HG02798 (cell line): Measurements from ENCODE around the gene CCDC85A.

Experiments used
- ATAC-seq: cut with Tn5 transposase; IDR thresholded peaks from one replicate; pipeline ENCODE4 v1.9.1; 2021; ENCODE audit warnings: mild to moderate bottlenecking; ENCODE audit not compliant: unreplicated experiment, poor library complexity

Gene CCDC85A

DNA sequence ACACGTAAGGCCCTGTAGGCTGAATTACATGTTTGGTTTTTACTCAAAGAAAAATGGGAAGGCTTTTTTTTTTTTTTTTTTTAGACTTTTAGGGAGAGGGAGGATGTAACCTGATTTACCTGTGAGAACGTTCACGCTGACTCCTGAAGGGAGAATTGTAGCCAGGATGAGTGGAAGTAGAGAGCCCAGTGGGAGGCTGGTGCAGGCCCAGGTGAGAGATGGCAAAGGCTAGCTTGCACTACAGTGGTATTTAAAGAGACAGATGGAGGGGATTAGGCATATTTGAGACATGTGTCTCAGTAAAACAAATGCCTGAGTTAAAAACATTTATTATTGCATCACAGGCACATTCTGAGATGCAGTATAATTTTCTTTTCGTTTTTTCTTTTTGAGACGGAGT is 107.9 kb downstream of the CCDC85A start:
- no peak for ATAC-seq

DNA sequence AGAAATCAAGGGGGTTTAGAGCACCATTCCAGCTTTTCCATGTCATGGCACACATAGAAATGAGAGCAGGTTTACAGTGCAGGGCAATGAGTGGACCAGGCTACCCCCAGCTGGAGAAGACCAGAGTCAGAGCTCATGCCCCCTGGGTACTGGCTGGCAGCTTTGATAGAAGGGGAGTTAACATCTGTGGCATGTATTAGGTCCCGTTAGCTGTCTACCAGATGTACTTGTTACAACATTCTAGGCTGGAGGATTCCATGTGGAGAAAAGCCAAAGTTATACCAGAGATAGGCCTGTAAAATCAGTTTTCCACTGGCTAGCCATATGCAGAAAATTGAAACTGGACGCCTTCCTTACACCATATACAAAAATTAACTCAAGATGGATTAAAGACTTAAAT is 109.2 kb downstream of the CCDC85A start:
- ATAC-seq, result no peak

DNA sequence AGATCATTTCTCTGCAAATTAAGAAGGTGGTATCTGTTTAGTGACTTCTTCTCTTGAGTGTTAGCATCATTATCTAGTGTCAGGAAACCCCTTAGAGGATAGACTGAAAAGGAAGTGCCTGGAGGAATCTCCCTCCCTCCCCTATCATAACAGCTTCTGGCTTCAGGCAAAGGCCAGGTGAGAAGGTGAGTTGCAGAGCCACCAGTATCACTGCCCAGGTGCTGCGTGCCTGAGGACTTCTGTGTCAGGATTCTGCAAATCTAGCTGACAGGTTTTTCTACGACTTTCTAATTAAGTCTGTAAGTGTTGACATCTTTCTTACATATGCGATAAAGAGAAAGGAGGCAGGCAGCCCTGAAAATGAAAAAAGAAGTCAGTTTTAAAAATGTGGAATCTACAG is 111.9 kb downstream of the CCDC85A start:
- no peak for ATAC-seq

DNA sequence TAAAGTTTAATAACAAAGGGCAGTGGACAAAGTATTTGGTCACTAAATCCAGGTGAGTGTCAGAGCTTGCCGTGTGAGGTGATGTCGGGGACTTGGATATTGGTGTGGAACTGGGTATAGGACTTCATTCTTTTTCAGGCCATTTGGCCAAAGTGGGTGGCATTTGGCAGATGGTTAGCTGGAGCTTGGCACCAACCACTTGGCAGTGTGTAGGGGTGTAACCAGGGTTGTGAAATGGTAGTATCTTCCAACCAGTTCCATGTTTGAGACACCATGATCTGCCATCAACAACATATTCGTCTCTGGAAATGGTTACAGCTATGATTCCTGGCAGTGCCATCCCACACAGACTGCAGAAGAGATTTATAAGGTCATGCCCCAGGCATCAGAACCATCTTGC is 113.9 kb downstream of the CCDC85A start:
- ATAC-seq, result no peak

DNA sequence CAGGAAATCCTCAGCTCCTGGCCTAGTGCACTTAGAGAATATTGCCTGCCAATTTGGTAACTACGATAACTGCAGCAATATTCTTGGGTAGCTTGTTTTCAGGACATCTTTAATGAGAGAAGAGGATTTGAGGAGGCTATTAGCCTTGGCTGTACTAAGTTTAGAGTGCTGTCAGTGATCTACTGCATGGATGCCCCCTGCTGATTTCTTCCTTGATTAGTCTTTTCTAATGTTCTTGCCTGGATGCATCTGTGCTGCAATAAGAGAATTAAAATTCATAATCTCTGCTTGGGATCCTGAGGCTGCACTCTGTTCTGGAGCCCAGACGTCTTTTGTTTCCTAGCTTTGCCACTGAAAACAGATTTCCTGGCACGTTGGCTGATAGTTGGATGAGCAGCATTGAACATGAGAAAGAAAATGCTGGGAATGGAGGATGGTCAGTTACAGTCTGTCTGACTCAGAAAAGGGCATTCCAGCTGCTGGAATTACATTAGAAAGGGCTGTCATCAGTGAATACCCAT is 115.4 kb downstream of the CCDC85A start:
- no peak for ATAC-seq

DNA sequence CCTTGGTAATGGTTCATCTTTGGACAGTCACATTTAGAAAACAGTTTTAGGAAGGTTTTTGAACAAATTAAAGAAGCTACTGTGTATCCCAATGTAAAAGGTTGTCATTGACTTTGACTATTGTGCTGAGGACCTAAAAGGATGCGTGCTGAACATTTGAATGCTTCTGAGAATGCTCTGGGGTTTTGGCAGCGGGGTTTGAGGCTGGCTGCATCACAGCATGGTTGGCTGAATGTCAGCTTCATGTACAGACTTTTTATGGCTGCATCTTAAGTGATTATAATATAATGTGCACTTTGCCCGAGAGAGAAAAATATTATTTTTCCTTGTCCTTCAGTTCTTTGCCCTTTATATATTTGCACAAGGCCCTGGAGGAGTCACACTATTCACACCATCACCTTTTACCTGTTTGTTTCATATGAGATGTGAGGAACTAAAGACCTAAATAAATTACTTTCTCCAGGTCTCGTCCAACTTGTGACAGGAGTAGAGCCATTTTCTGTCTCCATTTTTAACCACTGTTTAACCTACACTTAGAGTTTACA is 125.9 kb downstream of the CCDC85A start:
- ATAC-seq, result no peak

DNA sequence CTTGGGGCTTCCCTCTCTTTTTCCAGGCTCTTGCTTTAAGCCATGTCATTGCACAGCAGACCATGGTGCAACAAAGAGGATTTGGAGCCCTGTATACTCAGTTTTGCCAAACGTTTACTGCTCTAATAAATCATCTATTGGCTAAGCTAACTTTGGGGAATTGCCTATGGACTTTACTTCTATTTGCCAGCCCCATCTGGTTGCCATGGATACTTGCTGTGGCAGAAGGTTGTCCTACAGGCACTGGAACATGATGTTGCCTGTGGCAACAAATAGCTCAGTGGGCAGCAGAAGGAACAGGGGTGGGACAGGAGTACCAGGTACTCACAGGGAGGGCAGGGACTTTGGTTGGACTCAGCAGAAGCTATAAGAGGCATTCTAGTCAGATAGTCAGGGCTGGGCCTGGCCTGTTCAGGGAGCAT is 129.7 kb downstream of the CCDC85A start:
- ATAC-seq, result no peak

DNA sequence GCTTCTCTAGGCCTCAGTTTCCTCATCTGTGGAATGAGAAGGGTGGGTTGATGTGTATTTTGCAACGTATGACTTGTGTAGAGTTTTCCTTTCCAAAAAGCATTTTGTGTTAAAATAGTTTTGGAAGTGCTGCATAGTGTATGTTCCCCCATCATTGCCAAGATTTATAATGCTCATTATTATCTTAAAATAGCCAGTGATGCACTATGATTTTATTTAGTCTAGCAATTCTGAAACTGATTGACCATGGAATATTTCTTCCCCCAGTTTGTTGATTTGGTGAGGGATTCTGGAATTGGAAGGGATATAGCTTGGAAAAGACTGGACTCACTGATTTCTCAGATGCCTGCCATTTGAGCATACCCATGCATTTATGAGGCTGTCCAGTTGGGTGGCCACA is 130.6 kb downstream of the CCDC85A start:
- no peak for ATAC-seq

DNA sequence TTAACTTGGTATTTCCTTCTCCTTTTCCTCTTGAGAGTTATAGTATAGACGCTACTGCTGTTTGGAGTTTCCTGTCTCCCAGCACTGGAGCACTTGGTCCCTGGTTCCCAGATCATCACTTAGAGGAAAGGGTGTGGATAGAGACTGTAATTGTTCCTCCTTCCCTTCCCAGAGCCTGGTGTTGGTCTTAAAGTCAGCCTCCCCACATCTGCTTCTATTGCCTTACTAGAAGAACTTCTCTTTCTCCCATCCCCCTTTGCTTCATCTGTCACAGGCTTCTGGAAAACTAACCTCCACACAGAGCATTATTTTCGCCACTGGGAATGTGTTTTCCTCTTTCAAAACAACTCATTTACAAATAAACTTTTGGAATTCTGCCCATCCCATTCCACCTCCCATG is 131.0 kb downstream of the CCDC85A start:
- ATAC-seq, result no peak

DNA sequence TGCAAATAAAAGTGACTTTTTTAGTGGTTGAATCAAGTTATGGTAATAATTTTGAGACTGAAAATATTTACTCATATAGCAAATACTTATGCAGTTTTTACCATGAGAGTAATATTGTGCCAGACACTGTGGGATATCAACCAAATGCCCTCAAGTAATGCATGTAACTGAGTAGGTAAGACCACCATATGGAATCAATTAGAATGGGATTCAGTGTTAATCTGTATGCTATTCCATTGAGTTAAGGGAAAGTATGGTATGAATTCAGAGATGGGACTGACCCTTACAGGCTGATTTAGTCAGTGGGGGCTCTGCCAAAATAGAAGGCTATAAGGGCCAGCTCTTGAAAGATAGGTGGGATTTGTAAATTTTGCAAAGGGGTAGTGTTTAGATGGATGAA is 131.6 kb downstream of the CCDC85A start:
- ATAC-seq, result no peak

DNA sequence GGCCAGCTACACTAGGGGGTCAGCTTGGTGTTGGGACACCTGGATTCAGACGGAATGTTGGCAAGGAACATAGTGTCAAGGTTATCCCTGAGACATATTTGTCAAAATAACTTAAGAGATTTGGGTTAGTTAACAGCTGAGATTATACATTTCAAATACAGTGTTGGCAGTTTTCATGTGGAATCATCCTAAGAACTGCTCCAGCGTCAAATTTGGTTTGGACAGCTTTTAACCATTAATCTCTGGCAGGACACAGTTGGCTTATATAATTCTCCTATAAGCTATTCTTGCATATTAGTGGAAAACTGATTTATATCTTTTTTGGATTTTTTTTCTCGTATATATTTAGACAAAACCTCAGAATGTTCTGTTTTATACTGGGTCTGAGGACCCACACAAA is 132.2 kb downstream of the CCDC85A start:
- no peak for ATAC-seq

DNA sequence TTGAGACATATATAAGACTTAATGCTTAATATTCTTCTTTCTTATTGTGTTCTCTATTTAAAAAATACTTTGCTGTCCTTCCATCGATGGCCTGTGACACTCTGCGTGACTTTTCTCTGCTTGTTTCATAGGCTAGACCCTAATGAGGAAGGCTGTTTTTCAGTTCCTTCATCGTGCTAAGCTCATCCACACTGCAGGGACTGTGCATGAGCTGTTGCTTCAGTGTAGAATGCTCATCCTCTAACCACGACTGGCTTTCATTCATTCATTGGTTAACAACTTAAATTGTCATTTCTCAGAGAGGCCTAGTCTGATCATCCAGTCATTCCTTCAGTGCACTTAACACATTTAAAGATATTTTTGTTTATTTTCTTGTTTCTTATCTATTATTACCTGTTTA is 134.4 kb downstream of the CCDC85A start:
- no peak for ATAC-seq

DNA sequence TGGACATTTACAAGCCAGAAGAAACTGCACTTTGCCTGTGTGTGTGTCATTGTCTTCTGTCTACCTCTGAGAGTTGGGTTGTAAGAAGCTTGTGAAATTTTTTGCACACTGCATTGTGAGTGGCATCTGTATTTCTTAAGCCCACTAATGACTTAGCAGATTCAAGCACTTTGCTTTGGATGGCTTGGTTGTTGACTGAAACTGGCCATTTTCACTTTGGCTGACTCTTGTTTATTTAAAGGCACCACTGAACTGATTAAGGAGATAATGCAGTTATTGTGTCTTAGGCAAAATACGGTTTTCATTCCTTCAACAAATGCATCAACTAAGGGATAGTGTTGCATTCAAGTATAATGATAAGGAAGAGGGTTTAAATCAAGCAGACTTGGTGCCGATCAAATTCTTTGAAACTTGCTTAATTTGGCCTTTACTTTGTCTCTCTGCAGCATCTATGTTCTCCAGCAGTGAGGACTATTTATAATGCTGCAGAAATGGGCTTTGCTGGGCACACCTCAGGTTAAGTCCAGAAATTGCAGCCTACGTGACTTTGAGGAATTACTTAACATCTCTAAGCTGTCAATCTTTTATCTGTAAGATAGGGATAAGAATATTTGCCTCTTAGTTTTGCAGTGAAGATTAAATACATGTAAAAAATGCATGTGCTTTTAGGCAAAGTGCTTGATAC is 142.0 kb downstream of the CCDC85A start:
- ATAC-seq, result no peak

DNA sequence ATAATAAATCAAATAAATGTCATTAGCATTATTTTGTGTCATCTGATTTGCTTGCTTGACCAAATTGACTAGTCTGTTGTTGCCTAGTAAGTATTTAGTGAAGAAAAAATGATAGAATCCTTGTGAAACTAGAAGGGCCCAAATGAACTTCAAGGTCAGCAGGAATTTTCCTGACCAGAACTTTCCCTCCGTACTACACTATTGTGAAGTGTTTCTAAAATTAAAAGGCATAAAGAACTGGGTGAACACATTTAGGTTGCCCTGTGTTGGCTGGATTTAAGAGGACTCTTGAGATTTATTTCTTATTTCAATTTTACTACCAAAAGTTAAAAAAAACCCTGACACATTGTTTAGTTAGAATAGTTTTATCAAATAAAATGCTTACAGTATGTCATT is 142.6 kb downstream of the CCDC85A start:
- no peak for ATAC-seq

DNA sequence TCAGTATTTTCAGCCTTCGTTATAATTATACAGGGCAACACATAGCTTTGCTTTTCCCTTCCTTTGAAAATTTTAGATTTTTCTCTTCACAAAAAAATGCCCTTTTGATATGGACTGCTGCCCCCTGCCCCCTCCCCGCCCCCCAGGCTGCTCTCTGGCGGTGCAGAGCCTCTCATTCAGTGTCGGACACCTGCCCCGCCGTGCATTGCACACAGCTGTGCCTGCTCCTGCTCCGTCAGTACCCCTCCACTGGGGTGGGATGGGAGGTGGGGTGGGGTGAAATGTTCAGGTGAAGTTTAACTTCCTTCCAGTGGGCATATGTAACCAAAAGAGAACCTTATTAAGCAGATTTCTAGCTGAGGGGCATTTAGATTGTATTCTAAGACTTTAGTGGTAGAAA is 148.0 kb downstream of the CCDC85A start:
- ATAC-seq, result no peak

DNA sequence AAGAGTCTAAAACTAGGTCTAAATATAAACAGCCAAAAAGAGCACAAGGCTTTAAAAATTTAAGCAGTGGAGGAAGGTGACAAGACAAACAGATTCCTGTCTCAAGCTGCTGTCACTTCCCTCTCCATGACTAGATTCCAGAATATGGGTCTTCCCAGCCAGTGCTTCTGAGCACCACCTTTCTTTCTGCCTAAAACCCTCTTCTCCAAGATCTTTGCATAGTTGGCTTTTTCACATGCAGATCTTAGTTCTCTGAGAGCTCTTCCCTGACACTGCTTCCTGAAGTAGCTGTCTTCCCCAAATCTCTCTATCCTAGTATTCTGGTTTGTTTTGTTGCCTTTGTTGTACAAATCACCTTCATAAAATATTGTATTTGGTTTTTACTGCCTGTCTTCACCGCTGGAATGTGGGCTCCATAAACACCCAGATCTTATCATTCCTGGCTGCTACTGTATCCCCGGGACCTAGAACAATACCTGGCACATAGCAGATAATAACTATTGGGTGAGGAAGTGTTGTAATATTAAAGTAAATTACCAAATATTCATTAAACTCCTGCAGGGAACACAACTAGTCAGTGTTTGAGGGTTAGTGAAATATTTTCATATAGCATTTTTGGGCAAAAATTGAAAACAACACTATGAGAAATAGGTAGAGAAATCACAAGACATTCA is 150.2 kb downstream of the CCDC85A start:
- ATAC-seq, result no peak

DNA sequence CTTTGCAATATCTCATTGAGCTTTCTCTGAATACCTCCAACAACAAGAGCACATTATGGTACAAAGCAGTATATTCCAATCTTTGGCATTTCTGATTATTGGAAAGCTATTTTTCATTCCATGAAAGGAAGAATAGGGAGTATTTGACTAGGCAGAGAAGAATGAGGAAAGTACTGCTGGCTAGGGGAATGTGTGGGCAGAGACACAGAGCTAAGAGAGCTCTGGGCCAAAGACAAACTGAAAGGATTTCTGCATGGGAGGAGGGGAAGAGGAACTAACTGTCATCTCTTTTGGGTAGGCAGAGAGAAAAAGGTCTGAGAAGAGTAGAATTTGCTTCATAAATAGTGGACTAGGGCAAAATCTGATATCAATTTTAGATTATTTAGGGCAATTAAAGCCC is 150.8 kb downstream of the CCDC85A start:
- no peak for ATAC-seq

DNA sequence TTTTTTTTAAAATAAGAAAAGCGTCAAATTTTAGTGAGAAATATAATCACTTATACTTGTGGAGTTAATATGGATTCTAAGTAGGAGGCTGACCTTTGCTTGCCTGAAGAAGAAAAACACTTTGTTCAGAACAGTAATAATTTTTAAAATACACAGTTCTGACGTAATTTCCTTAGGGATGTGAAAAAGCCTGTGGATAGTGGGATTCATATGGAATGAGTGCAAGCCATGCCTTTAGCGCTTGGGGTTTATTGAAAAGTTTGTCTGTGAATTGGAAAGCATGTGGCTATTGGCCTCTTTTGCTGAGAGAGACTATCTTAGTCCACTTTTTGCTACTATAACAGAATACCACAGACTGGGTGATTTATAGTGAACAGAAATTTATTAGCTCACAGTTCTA is 151.3 kb downstream of the CCDC85A start:
- ATAC-seq, result no peak

DNA sequence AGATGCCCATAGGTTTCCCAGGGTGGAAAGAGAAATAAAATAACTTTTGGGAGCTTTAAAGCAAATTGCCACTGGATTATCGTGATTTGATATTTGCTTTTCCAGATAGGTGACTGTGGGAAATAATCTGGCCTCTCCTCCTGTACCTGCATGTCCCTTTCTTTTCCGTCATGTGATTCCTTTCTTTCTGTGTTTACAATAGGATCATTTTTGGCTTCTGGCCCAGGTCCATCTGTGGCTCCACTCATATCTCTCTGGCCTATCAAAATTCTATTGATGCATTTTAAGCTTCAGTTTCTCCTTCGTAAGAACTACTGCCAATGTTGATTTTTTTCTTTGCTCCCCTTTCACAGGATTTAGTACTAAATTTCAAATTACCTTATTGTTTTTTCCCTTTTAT is 153.6 kb downstream of the CCDC85A start:
- ATAC-seq, result no peak

DNA sequence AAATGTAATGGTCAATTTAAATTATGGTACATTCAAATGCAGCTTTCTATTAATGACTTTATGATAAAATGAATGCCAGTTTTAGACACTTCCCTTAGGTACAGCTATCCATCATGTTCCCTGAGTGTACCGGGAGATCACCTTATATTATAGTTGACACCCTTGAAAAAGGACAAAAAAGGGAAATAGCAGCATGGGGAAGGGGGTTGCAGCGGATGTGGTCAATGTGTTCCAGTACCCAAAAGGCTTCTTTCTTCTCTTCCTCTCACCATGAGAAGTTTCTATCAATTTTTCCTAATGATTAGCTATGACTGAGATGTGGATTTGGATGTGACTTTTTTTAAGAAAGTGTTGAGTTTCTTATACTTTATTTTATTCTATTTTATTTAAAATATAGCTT is 154.4 kb downstream of the CCDC85A start:
- ATAC-seq, result no peak

DNA sequence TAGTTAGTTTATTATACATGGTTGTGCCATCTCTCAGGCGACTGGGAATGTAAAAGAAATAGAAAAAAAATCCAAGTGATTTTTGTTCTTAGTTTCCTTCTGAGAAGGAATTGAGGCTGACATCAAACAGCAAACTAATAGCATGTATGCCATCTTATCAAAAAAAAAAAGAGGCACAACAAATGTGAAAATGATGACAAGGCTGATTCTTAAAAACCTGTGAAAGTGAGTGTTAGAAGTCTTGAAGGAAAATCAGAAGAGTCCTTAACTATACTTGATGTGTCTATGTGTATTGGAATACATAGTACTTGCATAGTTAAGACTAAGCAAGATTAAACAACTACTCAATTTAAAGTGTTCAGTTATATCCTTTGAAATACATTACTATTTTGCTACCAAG is 161.0 kb downstream of the CCDC85A start:
- ATAC-seq, result no peak

DNA sequence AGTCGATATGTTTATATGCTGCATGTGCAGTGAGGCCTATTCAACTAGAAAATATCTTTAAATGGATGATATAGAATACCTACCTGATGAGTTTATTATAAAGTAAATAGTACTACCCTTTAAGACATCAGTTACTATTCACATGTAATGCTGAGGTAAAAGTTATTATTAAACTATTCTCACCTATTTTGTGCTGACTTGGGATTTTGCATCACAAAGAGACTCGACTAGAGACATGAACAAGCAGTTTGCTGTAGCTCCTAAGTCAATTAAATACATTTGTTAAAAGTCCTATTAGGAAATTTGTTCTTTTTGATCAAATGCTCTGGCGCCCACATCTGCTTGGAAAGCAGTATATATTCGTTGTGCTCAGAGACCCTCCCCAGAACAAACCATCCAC is 164.1 kb downstream of the CCDC85A start:
- no peak for ATAC-seq
